Activated naive CD8-positive, alpha-beta T cell treated with anti-CD3 and anti-CD28 coated beads, Interleukin-2, amount 10 ng/mL, durations not matched to agents 7 days and 5 days (primary cell): ENCODE measurements around the gene TAP2. TPM values are rescaled to one million over a fixed set of nuclear protein-coding genes. Genes with fewer than 3 reads are reported as not detected.

ENCODE experiments used
- ATAC-seq: fragments of 150-1000 bp; cut with Tn5 transposase; one replicate; pipeline ENCODE4 v1.10.0; 2021; ENCODE audit warnings: low read depth, moderate library complexity
- POLR2A ChIA-PET: fragments of 350-600 bp; sonication (Branson Sonifier 250); formaldehyde crosslinking; loops from one replicate; lab custom pipeline; 2021; ENCODE audit warnings: antibody characterized with exemption; lab: Charles Lee
- DNase-seq: peaks from one replicate; pipeline ENCODE4 v3.0.0; 2021
- H3K27ac Mint-ChIP-seq: one replicate; pipeline ENCODE4 v1.8.0; 2022; ENCODE audit warnings: mild to moderate bottlenecking, mixed read lengths
- H3K27me3 Mint-ChIP-seq: one replicate; pipeline ENCODE4 v1.8.0; 2022; ENCODE audit warnings: mild to moderate bottlenecking, moderate library complexity, mixed read lengths
- H3K36me3 Mint-ChIP-seq: one replicate; pipeline ENCODE4 v1.8.0; 2021; ENCODE audit warnings: mild to moderate bottlenecking, mixed read lengths
- H3K4me1 Mint-ChIP-seq: one replicate; pipeline ENCODE4 v1.8.0; 2021; ENCODE audit warnings: mixed read lengths
- H3K4me3 Mint-ChIP-seq: one replicate; pipeline ENCODE4 v1.8.0; 2022; ENCODE audit warnings: mild to moderate bottlenecking, moderate library complexity, mixed read lengths
- H3K9me3 Mint-ChIP-seq: one replicate; pipeline ENCODE4 v1.8.0; 2021; ENCODE audit warnings: mixed read lengths
- total RNA-seq, 2 experiments: library from RNA; stranded (reverse); gene quantifications; one replicate each; pipeline ENCODE4 v1.2.3, GENCODE V29; 2021

TAP2 gene
- total RNA-seq, 2 experiments from 2014 or later: 209 to 210 TPM

DNA sequence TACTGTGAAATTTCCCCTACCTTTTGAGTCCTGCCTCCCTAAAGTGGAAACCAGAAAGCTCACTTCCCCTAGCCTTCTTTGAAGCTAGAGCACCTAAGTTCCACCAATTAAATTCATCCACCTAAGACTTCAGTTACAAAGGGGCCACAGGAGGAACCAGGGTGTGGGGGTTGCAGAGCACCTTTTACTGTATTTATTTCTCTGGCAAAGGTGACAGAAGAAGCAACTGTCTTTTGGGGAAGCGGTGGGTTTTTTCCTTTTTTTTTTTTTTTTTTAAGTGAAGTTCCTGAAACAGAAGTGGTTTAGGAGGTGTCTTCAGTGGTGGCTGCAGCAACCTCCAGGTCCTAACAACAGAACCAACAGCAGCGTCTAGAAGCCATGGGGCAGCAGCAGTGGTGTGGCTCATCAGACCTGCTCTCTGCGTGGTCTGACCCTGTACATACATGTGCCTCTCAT lies 28.5 kb upstream of the TAP2 start:
- POLR2A ChIA-PET: interaction anchor here (0.7 to 4.5 kb wide), 11 partner anchors 9 to 114 kb away, joined by 3 to 136 read pairs (median 17); partner anchors contain the start of genes PSMB8, PSMB9, TAP1 and TAP2

DNA sequence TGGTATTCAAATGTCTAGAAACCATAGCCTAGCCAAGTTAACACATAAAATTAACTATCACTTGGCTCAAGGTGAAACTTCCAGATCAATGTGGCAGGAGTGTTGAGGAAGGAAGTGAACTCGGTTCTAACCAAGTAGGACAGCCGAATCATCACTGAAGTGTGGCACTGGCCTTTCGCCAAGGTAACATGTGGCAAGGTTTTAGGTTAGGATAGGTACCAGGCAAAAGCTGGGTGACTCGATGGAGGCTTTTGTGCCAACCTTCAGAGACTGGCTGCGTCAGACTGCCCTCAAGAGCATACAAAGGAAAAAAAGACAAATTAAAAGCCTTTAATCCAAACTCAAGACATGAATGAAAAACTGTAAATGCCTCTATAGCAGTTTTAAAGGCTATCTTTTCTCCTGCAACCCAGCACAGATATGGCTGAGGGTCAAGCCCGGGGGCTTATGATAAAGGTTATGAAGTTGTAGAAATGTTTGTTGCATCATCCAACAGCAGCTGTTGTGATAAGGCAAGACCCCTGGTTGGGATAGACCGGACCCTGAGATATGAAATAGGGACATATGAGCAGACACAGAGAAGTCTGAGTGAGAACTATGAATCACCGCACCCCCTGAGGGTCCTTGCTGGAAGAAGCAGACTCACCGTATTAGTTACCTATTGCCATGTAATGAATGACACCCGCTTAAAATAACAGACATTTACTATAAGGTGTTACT lies 27.3 kb upstream of the TAP2 start:
- peaks cover 34% of the 10 kb centered on the region for H3K4me1 Mint-ChIP-seq
- DNase-seq (no peak), ATAC-seq (no peak)
- peaks cover 21% of the 10 kb centered on the region for H3K36me3 Mint-ChIP-seq
- H3K27ac Mint-ChIP-seq: peak overlapping the region; percentile 97
- no peaks in the 10 kb centered on the region for H3K9me3 Mint-ChIP-seq
- POLR2A ChIA-PET: interaction anchor here (2.3 to 4.5 kb wide), 3 partner anchors 11 to 26 kb away, joined by 9 to 136 read pairs (median 65); partner anchors contain the start of genes PSMB9, TAP1 and TAP2
- H3K27me3 Mint-ChIP-seq: no peaks in the 10 kb centered on the region
- H3K4me3 Mint-ChIP-seq: no peak overlapping the region

More for the DNA sequence above, 28.5 kb upstream of the TAP2 start:
- DNase-seq (peak; percentile 39), ATAC-seq (peak; percentile 75)
- peak overlapping the region; percentile 76 for H3K4me3 Mint-ChIP-seq
- peaks cover 2% of the 10 kb centered on the region for H3K27me3 Mint-ChIP-seq
- peaks cover 32% of the 10 kb centered on the region for H3K4me1 Mint-ChIP-seq
- peak overlapping the region; percentile 97 for H3K27ac Mint-ChIP-seq
- H3K9me3 Mint-ChIP-seq: no peaks in the 10 kb centered on the region
- H3K36me3 Mint-ChIP-seq: peaks cover 19% of the 10 kb centered on the region

DNA sequence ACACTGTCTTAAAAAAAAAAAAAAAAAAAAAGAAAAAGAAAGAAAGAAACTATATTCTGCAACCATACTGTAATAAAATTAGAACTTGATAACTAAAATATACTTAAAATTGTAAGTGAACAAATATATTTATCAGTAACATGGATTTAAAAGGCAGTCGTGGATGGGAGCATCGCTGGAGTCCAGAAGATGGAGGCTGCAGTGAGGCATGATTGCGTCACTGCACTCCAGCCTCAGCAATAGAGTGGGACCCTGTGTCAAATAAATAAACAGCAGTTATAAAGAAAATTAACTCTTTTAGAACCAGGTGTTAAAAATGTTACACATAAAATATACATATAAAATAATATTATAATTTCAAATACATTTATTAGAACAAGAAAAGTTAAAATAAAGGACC lies 24.2 kb upstream of the TAP2 start:
- POLR2A ChIA-PET: interaction anchor here (0.6 to 2.6 kb wide), 4 partner anchors 8 to 109 kb away, joined by 4 to 28 read pairs (median 8); partner anchors contain the start of genes PSMB9, TAP1 and TAP2
- H3K4me3 Mint-ChIP-seq: no peak overlapping the region
- no peaks in the 10 kb centered on the region for H3K27me3 Mint-ChIP-seq
- DNase-seq (no peak), ATAC-seq (no peak)
- peaks cover 46% of the 10 kb centered on the region for H3K36me3 Mint-ChIP-seq
- no peak overlapping the region for H3K27ac Mint-ChIP-seq
- peaks cover 52% of the 10 kb centered on the region for H3K4me1 Mint-ChIP-seq
- H3K9me3 Mint-ChIP-seq: no peaks in the 10 kb centered on the region

DNA sequence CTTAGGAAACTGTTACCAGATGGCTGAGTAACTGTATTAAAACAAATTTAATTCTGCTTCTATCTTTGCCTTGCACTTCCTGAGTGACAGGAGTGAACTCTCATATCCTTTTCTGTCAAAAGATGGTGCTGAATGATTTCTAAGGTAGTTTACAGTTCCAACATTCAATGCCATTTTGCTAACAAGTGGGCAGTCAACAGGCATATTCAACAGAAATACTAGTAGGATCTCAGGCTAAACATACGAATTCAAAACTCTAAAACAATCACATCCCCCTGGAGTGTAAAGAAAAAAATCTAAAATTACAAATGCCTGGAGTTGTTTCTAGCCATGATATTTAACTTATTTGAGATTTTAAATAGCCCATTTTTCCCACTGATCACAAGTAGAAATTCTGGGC lies 22.1 kb upstream of the TAP2 start:
- POLR2A ChIA-PET: no interaction called here
- H3K36me3 Mint-ChIP-seq: peaks cover 61% of the 10 kb centered on the region
- no peak overlapping the region for H3K4me3 Mint-ChIP-seq
- H3K4me1 Mint-ChIP-seq: peaks cover 50% of the 10 kb centered on the region
- DNase-seq (no peak), ATAC-seq (no peak)
- no peaks in the 10 kb centered on the region for H3K9me3 Mint-ChIP-seq
- no peaks in the 10 kb centered on the region for H3K27me3 Mint-ChIP-seq
- peak overlapping the region; percentile 68 for H3K27ac Mint-ChIP-seq

DNA sequence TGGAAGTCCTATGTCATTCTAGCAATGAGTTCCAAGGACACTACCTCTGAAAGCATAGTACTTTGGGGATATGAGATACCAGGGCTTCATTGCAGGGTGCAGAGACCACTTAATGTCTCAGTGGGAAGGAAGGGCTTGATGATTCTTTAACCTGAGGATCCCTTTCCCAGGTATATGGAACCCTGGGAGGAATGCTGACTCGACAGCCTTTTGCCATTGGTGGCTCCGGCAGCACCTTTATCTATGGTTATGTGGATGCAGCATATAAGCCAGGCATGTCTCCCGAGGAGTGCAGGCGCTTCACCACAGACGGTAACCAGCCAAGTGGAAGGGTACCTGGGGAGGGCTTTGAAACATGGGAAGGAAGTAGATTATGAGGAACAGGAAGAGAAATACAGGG lies 19.7 kb upstream of the TAP2 start:
- DNase-seq (no peak), ATAC-seq (no peak)
- peaks cover 52% of the 10 kb centered on the region for H3K36me3 Mint-ChIP-seq
- H3K27me3 Mint-ChIP-seq: no peaks in the 10 kb centered on the region
- peak overlapping the region; percentile 35 for H3K4me3 Mint-ChIP-seq
- peaks cover 44% of the 10 kb centered on the region for H3K4me1 Mint-ChIP-seq
- peak overlapping the region; percentile 71 for H3K27ac Mint-ChIP-seq
- POLR2A ChIA-PET: interaction anchor here (3.2 to 7.3 kb wide), 3 partner anchors 10 to 113 kb away, joined by 20 to 773 read pairs (median 166); partner anchors contain the start of genes BRD2, PSMB8 and TAP2
- no peaks in the 10 kb centered on the region for H3K9me3 Mint-ChIP-seq

DNA sequence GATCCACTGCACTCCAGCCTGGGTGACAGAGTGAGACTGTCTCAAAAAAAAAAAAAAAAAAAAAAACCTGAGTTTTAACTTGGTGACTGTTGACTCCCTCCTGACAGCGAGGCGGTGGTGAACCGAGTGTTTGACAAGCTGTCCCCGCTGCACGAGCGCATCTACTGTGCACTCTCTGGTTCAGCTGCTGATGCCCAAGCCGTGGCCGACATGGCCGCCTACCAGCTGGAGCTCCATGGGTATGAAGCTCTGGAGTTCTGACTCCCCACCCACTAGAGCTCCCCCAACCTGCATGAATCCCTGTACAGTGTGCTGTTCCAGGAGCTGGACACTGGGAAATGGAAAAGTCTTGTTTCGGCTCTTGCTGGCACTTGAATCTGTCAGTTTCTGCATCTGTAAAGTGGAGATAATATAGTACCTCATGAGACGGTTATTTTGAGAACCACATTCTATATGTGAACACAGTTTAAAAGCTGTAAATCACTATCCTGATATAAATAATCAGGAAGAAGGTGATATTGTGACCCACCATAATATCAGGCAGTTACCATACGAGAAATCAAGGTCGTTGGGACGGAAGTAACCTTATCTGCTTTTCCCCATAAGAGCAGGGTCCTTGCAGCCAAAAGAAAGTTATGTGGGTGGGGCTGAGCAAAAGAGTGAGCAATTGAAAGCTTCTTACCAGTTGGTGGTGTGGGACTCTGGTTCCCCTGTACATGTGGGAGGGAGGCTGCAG lies 18.8 kb upstream of the TAP2 start:
- DNase-seq: no peak
- no peak for ATAC-seq

DNA sequence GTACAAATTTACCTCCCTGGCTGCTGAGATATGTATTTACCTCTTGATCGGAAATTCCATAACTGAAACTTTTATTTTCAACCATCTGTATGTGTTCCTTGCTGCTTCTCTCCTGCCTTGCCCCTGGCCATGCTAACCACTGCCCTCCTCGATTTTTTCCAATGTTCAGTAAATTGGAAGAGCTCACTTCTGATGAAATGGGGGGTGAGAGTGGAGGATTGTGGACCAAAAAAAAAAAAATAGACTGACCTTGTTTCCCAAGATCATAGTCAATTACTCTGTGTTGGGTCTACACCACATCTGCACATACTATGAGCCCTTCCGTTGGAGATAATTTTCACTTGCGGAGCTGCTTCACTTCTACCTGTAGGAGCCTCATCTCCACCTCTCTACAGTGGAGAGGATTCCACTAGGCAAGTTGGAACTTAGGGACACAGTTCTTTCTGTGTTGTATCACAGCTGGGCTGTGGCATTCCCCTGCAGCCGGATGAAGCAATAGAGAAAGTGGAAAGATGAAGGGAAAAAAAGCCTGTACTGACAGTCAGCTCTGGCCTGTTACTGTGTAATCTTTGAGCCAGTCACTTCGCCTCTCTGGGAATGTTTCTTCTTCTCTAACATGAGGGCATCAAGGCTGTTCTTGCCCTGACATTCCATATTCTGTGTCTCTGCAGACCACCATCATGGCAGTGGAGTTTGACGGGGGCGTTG lies 17.1 kb upstream of the TAP2 start:
- Mint-ChIP-seq H3K27me3 (no peaks in the 10 kb centered on the region), H3K4me1 (peaks cover 50% of the 10 kb centered on the region), H3K4me3 (peak overlapping the region; percentile 98), H3K27ac (peak overlapping the region; percentile 100), H3K36me3 (peaks cover 68% of the 10 kb centered on the region), H3K9me3 (no peaks in the 10 kb centered on the region)
- POLR2A ChIA-PET: interaction anchor here (0.6 to 7.3 kb wide), 8 partner anchors 8 to 1261 kb away, joined by 3 to 773 read pairs (median 18); partner anchors contain the start of genes BRD2, PFDN6, PSMB8 and TAP2
- ATAC-seq: no peak
- no peak for DNase-seq

More for the DNA sequence above, 18.8 kb upstream of the TAP2 start:
- POLR2A ChIA-PET: interaction anchor here (3.2 to 7.3 kb wide), 3 partner anchors 10 to 113 kb away, joined by 20 to 773 read pairs (median 166); partner anchors contain the start of genes BRD2, PSMB8 and TAP2
- H3K27ac Mint-ChIP-seq: peak overlapping the region; percentile 71
- peaks cover 44% of the 10 kb centered on the region for H3K4me1 Mint-ChIP-seq
- H3K4me3 Mint-ChIP-seq: peak overlapping the region; percentile 98
- peaks cover 56% of the 10 kb centered on the region for H3K36me3 Mint-ChIP-seq
- no peaks in the 10 kb centered on the region for H3K27me3 Mint-ChIP-seq
- no peaks in the 10 kb centered on the region for H3K9me3 Mint-ChIP-seq

DNA sequence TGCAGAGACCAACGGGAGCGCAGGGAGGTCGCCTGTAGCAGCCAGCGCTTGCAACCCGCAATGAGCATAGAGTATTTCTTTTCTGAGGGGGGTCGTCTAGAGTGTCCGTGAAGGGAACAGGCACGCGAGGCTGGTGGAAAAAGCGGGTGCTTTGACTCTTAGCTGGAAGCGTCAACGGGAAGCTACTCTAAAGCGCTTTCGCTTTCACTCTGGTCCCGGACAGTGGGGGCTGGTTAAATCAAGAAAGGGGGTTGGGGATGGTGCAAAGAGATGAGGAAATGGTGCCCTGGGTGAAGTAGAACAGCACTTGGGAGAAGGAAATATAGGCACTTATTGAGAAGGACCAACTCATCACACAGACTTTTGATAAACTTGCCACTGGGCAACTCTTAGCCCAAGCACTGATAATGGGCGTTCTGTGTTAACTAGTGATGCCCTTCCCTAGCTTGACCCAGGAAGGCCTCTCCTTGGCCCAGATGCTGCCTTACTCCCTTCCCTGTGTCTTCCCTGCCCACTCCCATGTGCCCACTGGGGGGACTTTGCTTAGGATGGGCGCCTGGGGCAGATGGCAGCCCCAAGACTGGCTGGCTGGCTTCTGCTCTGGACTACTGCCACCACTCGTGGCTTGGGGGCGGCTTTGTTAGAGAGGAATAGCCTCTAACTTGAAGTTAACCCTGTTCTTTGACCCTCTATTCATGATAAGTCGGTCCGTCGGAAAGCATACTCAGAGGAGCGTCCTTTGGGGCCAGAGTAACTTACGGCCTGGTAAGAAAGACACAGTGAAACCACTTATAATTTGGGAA lies 16.0 kb upstream of the TAP2 start:
- Mint-ChIP-seq H3K4me1 (peaks cover 54% of the 10 kb centered on the region), H3K4me3 (peak overlapping the region; percentile 98), H3K27ac (peak overlapping the region; percentile 100), H3K9me3 (no peaks in the 10 kb centered on the region), H3K27me3 (no peaks in the 10 kb centered on the region), H3K36me3 (peaks cover 70% of the 10 kb centered on the region)
- peak; percentile 37 for ATAC-seq
- POLR2A ChIA-PET: interaction anchor here (0.6 to 7.3 kb wide), 13 partner anchors 9 to 1260 kb away, joined by 3 to 773 read pairs (median 7); partner anchors contain the start of genes BRD2, HLA-DMB, PFDN6 and PSMB8
- DNase-seq: no peak

DNA sequence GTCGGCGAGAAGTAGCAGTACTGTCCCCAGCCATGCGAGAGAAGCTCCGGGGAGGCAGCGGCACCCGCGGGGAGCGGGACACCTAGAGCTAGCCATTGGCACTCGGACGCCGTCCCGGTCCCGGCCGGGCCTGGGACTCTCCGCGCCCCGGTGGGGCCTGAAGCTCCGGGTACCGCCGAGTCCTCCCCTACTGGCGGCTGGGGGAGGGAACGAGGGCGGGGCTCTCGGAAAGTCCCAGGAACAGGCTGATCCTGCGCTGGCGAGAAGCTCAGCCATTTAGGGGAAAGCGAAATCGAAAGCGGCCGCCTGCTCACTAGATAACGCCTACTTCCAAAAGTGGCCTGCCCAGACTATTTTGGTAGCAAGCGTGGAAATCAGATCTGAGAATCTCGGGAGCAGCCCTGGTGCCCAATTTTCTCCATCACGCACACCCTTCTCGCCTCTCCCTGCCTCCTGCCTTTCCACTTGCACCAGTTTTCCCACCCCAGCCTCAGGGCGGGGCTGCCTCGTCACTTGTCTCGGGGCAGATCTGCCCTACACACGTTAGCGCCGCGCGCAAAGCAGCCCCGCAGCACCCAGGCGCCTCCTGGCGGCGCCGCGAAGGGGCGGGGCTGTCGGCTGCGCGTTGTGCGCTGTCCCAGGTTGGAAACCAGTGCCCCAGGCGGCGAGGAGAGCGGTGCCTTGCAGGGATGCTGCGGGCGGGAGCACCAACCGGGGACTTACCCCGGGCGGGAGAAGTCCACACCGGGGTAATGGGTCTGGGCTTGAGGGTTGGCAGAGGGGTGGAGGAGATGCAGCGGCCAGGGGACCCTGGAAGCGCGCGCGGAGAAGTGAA lies 15.2 kb upstream of the TAP2 start, which contains the start of the genes PSMB9 and TAP1:
Gene PSMB9 (plus strand): TSS at position 652 of the 835 bp plus-strand sequence. CDS start 38 bp downstream, at position 690.
Gene TAP1 (minus strand): TSS at position 164 of the 835 bp plus-strand sequence. CDS start 68 bp downstream, at position 96.
- Mint-ChIP-seq H3K36me3 (peaks cover 70% of the 10 kb centered on the region), H3K27ac (peak within 1 kb of the TSS; percentile 100), H3K9me3 (no peaks in the 10 kb centered on the region), H3K27me3 (no peaks in the 10 kb centered on the region), H3K4me3 (peak within 1 kb of the TSS; percentile 98), H3K4me1 (peaks cover 54% of the 10 kb centered on the region)
- ATAC-seq: peak; percentile 86
- peak; percentile 96 for DNase-seq
- POLR2A ChIA-PET: interaction anchor here (0.6 to 7.3 kb wide), 16 partner anchors 10 to 726 kb away, joined by 3 to 773 read pairs (median 6); partner anchors contain the start of genes ATF6B, BRD2, GPSM3 and HLA-DMB

DNA sequence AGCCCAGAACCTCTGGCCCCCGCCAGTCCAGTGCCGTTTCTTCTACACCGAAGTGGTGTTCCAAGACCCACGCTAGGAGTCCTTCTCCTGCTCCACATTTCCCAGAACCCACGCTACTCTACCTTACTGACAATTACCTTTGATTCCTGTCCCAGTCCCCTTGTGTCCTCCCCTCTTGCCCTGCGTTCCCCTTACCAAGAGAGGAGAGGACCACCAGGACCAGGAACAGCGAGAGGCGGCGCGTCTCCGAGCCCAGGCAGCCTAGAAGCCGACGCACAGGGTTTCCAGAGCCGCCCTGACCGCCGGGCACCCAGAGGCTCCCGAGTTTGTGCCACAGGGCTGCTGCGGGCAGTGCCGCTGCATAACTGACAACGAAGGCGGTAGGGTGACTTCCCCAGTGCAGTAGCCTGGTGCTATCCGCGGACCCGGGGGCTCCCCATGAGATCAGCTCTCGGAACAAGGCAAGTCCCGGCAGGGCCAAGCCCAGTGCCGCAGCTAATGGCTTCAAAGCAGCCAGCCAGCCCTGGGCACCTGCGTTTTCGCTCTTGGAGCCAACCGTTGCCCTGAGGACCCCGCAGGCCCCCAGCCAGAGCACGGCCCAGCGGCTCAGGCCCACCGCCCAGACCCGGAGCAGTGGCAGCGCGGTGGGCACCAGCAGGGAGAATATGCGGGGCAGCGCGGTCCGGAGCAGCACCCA lies 14.5 kb upstream of the TAP2 start:
- peaks cover 72% of the 10 kb centered on the region for H3K36me3 Mint-ChIP-seq
- H3K4me1 Mint-ChIP-seq: peaks cover 57% of the 10 kb centered on the region
- peak overlapping the region; percentile 98 for H3K4me3 Mint-ChIP-seq
- DNase-seq (peak; percentile 53), ATAC-seq (peak; percentile 16)
- H3K27ac Mint-ChIP-seq: peak overlapping the region; percentile 100
- POLR2A ChIA-PET: interaction anchor here (0.6 to 7.3 kb wide), 16 partner anchors 11 to 725 kb away, joined by 3 to 773 read pairs (median 6); partner anchors contain the start of genes ATF6B, BRD2, GPSM3 and HLA-DMB
- no peaks in the 10 kb centered on the region for H3K27me3 Mint-ChIP-seq
- no peaks in the 10 kb centered on the region for H3K9me3 Mint-ChIP-seq
